T follicular helper cell (primary cell): ENCODE measurements around the gene KRTAP9-4.
"Not testable (repeated sequence)": the region's sequence is repeated elsewhere in the genome, so short reads cannot be mapped to it uniquely, and the experiment has no call there.

Experiments used
- DNase-seq: peaks from one replicate; pipeline ENCODE4 v3.0.0-alpha.2; 2020; ENCODE audit warnings: low read depth

Gene KRTAP9-4

DNA sequence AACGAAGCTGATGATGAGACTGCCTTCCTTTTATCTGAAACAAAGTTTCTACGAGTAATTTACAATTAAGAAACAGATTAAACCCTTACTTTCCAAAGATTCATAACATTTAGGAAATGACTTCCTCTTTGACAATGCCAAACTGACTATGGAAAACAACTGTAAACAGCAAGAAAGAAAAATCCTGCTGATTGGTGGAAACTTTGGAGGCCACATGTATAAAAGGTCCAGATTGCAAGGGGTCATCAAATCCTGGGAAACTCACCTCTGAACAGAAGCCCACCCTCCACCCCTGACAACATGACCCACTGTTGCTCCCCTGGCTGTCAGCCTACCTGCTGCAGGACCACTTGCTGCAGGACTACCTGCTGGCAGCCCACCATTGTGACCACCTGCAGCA, 15.6 kb downstream of the KRTAP9-4 start, which contains the start of gene KRTAP9-6:
TSS of gene KRTAP9-6 (plus strand) at position 301 of the 400 bp plus-strand sequence. CDS start at position 301, 0 bp downstream.
- DNase-seq = no peak

DNA sequence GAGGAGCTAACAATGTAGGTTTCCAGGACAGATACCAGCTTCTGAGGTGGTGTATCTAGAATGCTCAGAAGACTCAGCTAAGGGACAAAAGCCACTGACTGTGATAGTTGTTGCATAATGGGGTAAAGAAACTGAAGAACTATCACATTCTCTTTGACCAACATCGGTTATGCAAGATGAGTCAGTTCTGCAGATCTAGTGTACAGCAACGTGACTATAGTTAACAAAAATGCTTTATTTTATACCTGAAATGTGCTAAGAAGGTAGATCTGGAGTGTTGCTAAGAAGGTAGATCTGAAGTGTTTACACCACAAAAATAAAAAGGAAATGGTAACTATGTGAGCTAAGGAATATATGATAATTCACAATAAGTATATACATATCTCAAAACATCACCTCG, 18.2 kb downstream of the KRTAP9-4 start:
- no peak for DNase-seq

DNA sequence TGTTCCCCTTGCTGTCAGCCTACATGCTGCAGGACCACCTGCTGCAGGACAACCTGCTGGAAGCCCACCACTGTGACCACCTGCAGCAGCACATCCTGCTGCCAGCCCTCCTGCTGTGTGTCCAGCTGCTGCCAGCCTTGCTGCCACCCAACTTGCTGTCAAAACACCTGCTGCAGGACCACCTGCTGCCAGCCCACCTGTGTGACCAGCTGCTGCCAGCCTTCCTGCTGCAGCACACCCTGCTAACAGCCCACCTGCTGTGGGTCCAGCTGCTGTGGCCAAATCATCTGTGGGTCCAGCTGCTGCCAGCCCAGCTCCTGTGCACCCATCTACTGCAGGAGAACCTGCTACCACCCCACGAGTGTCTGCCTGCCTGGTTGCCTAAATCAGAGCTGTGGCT, 21.8 kb downstream of the KRTAP9-4 start:
- not testable (repeated sequence) for DNase-seq

GRCh38 chr17:41271858-41272257, 22.4 kb downstream of the KRTAP9-4 start:
- no peak for DNase-seq

- DNase-seq = not testable (repeated sequence)
Measured at GRCh38 chr17:41275648-41276190, 26.2 kb downstream of the KRTAP9-4 start, which contains the start of gene KRTAP9-7. TSS of gene KRTAP9-7 (plus strand) at chr17:41275698. CDS start at chr17:41275698, 0 bp downstream.

DNA sequence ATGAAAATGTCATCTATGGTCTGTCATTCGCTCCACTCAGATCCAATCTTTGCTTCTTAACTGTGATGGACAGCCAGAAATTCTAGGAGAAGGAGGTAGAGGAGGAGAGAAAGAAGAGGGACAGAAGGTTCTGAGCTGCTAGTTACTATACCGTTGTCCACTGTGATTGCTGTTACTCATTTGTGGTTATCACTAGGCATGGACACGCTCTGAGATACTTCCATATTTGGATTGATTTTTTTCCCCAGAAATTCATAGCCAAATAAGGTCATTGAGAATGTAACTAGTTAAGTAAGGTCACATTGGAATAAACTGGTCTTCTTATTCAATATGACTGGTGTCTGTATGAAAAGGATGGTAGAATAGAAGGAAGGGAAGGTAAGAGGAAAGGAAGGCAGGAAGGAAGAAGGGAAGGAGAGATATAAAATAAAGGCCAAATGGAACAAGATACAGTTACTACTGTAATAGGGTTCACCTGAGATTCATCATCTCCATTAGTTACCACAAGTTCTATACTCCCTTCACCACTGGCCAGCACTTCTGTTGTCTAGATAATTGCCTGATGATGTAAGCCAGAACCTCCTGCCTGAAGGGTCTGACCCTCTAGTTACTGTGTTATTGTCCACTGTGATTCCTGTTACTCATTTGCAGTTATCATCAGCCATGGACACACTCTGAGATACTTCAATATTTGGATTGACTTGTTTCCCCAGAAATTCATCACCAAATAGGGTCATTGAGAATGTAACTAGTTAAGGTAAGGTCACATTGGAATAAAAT, 28.9 kb downstream of the KRTAP9-4 start:
- no peak for DNase-seq

DNA sequence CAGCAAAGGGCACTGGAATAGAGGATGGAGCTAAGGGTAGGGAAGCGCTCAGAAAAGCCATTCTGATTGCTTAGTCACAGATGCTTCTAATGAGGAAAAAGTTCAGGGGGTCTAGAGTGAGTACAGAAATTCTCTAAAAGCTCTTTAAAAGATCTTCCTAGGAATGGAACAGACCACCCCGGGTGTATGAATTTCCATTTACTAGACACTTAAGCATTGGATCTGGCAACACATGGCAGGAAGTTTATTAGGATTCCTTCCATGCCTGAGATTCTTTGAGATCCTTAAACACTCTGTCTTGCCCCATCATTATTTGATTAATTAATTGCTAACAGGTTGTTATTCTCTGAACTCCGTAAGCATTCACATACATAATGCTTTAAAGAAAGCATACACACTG, 34.6 kb downstream of the KRTAP9-4 start:
- no peak for DNase-seq

- DNase-seq = no peak
Measured at GRCh38 chr17:41284546-41284945, 35.1 kb downstream of the KRTAP9-4 start.

DNA sequence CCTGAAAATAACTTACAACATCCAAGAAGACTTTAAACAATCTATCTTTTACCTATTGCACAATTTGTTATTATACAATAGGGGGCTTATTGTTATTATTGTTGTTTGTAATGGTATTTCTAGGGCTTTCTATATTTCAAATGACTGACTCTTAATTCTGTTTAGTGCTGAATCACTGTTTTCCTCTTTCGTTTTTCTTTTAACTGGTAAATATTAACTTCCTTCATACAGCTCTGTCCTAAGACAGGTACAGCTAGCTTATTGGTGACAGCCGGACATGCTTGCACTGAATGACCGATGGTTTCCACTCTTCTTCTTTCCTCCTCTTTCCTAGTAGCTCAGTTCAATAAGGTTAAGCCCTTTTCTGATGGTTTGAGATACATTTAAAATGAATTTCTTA, 37.6 kb downstream of the KRTAP9-4 start:
- DNase-seq = no peak

- DNase-seq = no peak
Measured at GRCh38 chr17:41294016-41294415, 44.5 kb downstream of the KRTAP9-4 start.

DNA sequence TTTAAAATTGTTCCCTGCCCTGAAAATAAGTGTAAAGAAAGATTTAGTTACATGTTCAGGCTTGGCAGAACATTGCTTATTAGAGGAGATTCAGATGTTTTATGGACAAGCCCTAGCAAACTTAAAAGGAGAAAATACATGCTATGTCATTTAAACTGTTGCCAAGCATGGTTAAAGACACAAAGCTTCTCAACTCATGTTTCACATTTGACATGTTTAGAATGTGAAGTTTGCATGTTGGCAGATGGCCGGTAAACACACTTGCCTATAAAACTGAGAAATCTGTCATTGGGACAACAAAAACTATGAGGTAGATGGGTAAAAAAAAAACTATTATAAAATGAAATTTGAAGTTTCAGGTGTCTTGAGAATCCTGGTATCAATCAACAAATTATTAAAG, 47.4 kb downstream of the KRTAP9-4 start:
- DNase-seq = no peak

- DNase-seq = no peak
Measured at GRCh38 chr17:41298458-41299135, 49.1 kb downstream of the KRTAP9-4 start.
